Measurements from ENCODE around the gene CACNB2.
"Not testable (repeated sequence)": the region's sequence is repeated elsewhere in the genome, so short reads cannot be mapped to it uniquely, and the experiment has no call there.

CACNB2 gene

DNA sequence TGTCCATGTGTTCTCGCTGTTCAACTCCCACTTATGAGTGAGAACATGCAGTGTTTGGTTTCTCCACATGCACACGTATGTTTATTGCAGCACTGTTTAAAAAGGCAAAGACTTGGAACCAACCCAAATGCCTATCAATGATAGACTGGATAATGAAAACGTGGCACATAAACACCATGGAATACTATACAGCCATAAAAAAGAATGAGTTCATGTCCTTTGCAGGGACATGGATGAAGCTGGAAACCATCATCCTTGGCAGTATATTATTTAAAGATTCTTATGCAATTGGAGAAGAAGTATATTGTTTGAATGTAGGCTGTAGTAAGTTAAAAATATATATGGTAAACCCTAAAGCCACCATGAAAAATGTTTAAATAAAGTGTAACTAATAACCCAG lies 7.2 kb upstream of the CACNB2 start:
- DNase-seq (ENCODE audit: low read depth in 1 of 2, low spot score in 1 of 2): no peak
- TF ChIP-seq JUND (IDR thresholded peaks at IDR 0.05; ENCODE audit: low read depth): no peak
- in situ Hi-C loops (cut with HindIII; ENCODE audit: low pct_unique_long_range_greater_than_20kb, low sequenced_read_pairs): no loop called here

DNA sequence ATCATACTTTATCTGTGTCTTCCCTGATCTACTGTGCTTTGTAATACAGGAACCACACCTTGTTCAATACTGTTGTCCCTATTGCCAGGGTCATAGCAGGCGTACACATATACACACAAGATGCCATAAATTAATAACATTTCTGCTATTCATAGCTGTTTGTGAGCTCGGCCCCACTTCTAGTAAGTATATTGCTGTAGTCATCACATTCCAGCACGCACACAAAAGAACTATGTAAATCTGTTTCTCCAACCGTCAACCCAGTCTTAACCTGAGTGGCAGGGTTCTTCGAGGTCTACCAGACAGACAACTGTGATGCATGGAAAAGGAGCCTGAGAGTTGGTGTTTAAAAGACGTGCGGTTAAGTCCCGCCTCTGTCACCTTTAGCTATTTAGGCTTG lies 5.7 kb upstream of the CACNB2 start:
- TF ChIP-seq JUND (IDR thresholded peaks at IDR 0.05; ENCODE audit: low read depth): no peak
- no peak for DNase-seq (ENCODE audit: low read depth in 1 of 2, low spot score in 1 of 2)
- in situ Hi-C loops (cut with HindIII; ENCODE audit: low pct_unique_long_range_greater_than_20kb, low sequenced_read_pairs): no loop called here

DNA sequence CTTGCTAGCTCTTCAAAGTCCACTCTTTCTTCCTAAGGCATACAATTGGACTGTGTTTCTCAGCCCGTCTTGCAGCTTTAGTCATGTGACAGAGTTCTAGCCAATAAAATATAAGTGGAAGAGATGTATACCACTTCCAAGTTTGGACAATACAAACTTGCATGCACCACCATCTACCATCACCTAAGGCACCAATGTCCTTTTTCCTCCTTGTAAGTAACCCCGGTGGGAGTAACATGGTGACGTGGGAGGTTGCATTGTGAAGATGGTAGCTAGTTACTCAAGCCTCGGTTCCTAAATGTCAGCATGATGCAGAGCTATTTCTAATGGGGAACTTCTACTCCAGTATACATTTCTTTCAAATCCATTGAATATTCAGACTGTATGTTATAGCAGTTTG lies 5.3 kb upstream of the CACNB2 start:
- in situ Hi-C loops (cut with HindIII; ENCODE audit: low pct_unique_long_range_greater_than_20kb, low sequenced_read_pairs): no loop called here
- TF ChIP-seq JUND (IDR thresholded peaks at IDR 0.05; ENCODE audit: low read depth): no peak
- no peak for DNase-seq (ENCODE audit: low read depth in 1 of 2, low spot score in 1 of 2)

DNA sequence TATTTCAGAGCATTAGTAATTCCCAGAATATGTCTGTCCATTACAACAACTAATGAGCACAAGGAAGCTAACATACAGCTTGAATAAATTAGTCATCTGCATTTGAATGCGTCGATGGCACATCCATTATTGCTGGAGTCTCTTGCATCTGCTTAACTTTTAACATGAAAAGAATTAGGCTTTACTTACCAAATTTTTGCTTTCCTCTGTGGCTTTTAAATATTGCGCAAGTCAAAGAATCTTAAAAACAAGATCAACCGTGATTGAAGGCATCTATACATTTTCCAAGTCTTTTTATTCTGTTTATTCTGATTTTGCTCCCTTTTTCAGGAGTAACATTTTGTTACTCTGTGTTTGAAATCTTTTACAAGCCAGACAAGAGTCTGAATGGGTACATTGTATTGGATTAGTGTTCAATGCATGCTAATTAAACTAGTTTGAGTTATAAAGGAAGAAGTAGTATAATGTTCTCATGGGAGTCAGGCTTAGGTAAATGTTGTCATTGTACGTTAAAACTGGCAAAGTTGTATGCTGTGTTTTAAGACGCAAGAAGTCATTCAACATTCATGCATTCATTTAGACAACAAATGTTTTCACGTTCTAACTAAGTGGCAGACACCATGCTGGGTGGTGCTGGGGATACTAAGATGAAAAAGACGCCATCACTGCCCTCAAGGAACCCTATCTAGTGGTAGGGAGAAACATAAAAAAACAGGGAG lies 4.0 kb upstream of the CACNB2 start:
- TF ChIP-seq JUND (IDR thresholded peaks at IDR 0.05; ENCODE audit: low read depth): no peak
- in situ Hi-C loops (cut with HindIII; ENCODE audit: low pct_unique_long_range_greater_than_20kb, low sequenced_read_pairs): no loop called here
- DNase-seq (ENCODE audit: low read depth in 1 of 2, low spot score in 1 of 2): no peak

DNA sequence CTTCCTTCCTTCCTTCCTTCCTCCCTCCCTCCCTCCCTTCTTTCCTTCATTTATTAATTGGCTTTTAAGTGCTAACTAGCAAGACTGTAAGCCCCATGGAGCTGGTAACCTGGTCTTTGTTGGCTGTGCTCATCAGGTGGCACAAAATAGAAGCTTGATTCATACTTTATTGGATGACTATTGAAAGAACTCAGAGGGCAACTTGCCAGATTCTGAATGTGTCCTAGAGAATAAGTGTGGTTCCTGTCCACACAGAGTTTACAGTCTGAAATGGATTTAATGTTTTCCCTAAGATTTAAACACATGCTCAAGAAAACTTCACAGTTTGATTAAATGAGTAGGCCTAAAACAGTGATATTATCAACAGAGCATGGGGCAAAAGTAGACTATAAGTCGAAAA lies 3.1 kb upstream of the CACNB2 start:
- no peak for DNase-seq (ENCODE audit: low read depth in 1 of 2, low spot score in 1 of 2)
- TF ChIP-seq JUND (IDR thresholded peaks at IDR 0.05; ENCODE audit: low read depth): no peak
- in situ Hi-C loops (cut with HindIII; ENCODE audit: low pct_unique_long_range_greater_than_20kb, low sequenced_read_pairs): no loop called here

DNA sequence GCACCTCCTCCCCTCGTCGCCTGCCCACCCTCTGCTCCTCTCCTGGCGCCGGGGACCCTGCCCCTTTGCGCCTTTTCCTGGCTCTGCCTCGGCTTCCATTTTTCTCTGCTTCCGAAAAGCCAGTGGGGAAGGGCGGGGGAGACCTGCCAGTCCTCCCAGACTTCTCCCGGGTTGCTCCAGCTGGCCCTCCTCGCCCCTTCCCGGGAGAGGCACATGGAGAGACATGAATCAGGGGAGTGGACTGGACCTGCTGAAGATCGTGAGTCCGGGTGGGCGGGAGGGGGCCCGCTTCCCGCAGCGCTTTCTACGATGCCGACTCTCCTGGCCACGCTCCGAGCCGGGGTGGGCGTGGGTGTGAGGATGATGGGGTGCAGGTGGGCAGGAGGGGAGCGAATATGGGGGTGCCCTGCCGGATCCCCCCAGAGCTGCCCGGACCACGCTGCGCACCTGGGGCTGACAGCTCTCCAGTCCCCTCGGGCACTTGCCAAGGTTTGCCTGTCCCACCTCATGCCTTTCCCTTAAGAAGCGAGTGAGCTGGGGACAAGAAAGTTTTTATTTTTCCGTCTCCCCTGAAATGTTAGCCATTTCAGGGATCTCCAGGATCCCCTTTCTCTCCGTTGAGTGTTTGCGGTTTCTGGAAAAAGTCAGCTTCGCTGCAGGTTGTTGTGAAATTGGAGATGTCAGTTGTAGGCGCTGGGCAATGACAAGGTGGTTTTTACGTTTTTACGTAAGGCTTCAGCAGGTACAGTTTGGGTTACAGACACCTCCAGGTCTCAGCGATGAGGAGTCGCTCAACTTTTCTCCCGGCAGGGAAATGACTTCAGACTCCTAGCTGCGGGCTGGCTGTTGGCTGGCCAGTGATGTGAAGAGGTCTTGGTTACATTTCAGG lies 977 bp downstream of the CACNB2 start:
- DNase-seq (ENCODE audit: low read depth in 1 of 2, low spot score in 1 of 2): peak in 1 of 2 experiments; percentile 25
- in situ Hi-C loops (cut with HindIII; ENCODE audit: low pct_unique_long_range_greater_than_20kb, low sequenced_read_pairs): no loop called here
- TF ChIP-seq JUND (IDR thresholded peaks at IDR 0.05; ENCODE audit: low read depth): no peak

DNA sequence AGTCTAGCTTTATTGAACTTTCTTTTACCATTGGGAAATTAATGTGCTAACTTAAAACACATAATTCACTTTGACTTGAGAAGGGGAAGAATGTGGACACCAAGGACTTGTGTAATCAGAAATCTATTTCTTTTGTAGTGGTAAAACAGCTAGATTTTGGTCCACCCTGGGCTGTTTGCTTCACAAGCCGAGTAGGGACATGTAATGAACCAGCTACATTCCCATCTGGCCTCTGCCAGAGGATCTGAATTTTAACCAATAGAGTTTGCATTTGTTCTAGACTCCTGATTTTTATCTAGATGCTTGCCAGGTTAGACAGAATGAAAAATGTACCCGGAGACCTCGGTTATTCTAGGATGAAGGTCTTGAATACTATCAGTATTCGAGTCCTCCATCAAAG lies 1.9 kb downstream of the CACNB2 start:
- in situ Hi-C loops (cut with HindIII; ENCODE audit: low pct_unique_long_range_greater_than_20kb, low sequenced_read_pairs): no loop called here
- DNase-seq (ENCODE audit: low read depth in 1 of 2, low spot score in 1 of 2): no peak
- TF ChIP-seq JUND (IDR thresholded peaks at IDR 0.05; ENCODE audit: low read depth): no peak

DNA sequence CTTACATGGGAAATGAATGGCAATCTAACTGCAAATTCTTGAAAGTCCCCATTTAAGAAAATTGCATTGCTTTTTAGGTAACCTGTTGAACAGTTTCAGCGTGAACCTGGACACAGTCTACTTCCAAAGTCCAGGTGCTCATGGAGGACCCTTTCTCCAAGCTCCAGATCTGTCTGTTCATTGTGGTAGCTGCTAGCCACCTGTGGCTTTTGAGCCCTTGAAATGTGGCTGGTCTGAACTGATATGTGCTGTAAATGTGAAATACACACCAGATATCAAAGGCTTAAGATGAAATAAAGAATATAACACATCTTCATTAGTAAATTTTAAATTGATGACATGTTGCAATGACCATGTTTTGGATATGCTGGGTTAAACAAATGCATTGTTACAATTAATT lies 4.2 kb downstream of the CACNB2 start:
- TF ChIP-seq JUND (IDR thresholded peaks at IDR 0.05; ENCODE audit: low read depth): no peak
- in situ Hi-C loops (cut with HindIII; ENCODE audit: low pct_unique_long_range_greater_than_20kb, low sequenced_read_pairs): no loop called here
- DNase-seq (ENCODE audit: low read depth in 1 of 2, low spot score in 1 of 2): no peak

DNA sequence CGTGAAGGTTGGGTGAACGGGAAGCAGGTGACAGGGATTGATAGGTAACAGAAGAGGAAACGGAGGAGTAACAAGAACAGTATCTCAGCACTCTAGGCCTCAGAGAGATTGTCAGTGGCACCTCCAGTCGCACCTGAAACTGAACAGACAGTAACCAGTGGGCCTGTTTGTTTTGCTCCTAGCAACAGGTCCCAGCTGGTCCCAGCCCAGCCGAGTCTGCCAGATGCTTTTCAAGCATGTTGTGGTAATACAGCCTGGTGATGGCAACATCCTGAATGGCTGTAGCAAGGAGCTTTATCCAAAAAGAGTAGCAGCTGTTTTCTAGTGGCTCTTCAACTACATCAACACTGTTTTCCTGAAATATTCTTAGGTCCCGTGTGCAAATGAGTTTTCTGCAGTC lies 4.7 kb downstream of the CACNB2 start:
- DNase-seq (ENCODE audit: low read depth in 1 of 2, low spot score in 1 of 2): no peak
- TF ChIP-seq JUND (IDR thresholded peaks at IDR 0.05; ENCODE audit: low read depth): no peak
- in situ Hi-C loops (cut with HindIII; ENCODE audit: low pct_unique_long_range_greater_than_20kb, low sequenced_read_pairs): no loop called here

DNA sequence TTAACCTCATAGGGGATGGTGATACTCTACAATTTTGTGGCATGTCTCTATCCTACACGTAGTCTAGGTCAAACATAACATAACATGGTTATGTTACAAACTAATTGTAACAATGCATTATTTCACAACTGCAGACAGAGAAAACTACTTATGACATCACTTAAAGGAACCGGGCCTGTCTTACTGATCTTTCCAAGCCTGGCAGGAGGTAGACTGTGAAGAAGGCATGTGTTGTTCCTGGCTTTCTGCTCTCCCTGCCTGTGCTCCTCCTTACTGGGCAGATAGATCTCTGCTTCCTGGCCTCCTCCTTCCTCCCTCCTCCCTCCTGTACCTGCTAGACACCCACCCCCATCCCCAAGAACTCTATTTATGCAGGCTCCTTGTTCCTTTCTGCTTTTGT lies 5.4 kb downstream of the CACNB2 start:
- TF ChIP-seq JUND (IDR thresholded peaks at IDR 0.05; ENCODE audit: low read depth): no peak
- DNase-seq (ENCODE audit: low read depth in 1 of 2, low spot score in 1 of 2): no peak

DNA sequence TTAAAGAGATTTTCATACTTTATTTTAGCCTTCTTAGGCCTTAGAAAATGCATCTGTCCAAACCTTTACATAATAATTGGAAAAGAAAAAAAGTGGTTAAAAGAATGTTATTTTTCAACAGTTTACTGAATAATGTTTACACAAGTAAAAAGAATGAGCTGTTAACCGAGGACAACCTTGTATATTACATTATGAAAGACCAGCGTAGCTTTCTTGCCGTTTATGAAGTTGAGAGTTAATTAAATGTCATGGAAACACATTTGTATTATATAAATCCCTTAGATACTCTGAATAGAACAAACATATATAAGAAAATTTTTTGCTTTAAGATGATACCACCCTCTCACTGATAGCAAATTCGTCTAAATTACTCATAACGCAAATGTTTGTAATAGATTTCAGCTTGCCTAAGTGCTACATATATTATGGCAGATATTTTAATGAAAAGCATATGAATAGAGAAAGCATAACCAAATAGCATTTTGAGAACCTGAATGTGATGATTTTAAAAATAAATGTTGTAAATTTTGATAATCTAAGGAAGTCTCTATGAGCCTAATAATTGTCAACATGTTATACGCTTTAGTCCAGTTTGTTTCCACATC lies 9.1 kb downstream of the CACNB2 start:
- no peak for TF ChIP-seq JUND (IDR thresholded peaks at IDR 0.05; ENCODE audit: low read depth)

More for the DNA sequence above, 5.4 kb downstream of the CACNB2 start:
- in situ Hi-C loops (cut with HindIII; ENCODE audit: low pct_unique_long_range_greater_than_20kb, low sequenced_read_pairs): no loop called here

DNA sequence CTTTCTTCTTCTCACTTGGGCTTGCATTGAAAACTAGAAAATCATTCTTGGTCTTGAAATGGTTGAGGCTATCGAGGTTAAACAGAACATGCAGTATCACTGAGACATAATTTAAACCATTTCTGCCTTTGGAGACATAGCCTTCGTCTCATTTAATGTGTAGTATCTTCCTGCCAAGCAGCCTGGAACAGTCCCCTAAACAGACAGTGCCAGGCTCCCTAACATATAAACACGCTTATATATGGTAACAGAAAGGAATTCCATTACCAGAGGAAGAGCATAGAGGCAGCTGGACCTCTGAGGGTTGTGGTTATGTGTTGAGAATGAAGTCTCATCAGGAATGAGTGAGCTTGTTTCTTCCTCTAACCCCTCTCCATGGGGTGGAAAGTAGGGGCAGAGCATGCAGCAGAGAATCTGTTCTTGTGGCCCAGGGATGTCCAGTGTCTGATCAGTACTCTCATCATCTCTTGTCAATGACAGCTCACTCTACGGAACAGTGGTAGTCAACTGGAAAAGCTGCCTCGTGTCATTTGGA lies 11.2 kb downstream of the CACNB2 start:
- DNase-seq (ENCODE audit: low read depth in 1 of 2, low spot score in 1 of 2): no peak
- no peak for TF ChIP-seq JUND (IDR thresholded peaks at IDR 0.05; ENCODE audit: low read depth)
- in situ Hi-C loops (cut with HindIII; ENCODE audit: low pct_unique_long_range_greater_than_20kb, low sequenced_read_pairs): no loop called here

More for the DNA sequence above, 9.1 kb downstream of the CACNB2 start:
- in situ Hi-C loops (cut with HindIII; ENCODE audit: low pct_unique_long_range_greater_than_20kb, low sequenced_read_pairs): no loop called here
- DNase-seq (ENCODE audit: low read depth in 1 of 2, low spot score in 1 of 2): no peak

DNA sequence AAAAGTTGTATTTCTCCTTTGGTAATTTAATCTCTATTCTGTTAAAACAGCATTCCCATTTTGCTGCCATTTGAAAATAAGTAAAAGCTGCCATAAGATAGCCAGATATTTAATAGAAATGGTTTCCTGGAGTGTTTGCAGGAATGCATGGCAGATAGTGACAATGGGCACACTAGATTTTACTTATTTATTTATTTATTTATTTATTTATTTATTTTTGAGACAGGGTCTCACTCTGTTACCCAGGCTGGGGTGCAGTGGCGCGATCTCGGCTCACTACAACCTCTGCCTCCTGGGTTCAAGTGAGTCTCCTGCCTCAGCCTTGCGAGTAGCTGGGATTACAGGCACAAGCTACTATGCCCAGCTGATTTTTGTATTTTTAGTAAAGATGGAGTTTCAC lies 13.2 kb downstream of the CACNB2 start:
- DNase-seq (ENCODE audit: low read depth in 1 of 2, low spot score in 1 of 2); in situ Hi-C loops (cut with HindIII; ENCODE audit: low pct_unique_long_range_greater_than_20kb, low sequenced_read_pairs): not testable (repeated sequence)

Measured in T47D (cell line).